NCI-H345 treated with DMSO at 0.1 percent for 48 hours (cell line): ENCODE results near the gene ENPP3.

ENCODE experiments used
- DNase-seq: peaks from one replicate; lab custom pipeline; 2025; ENCODE audit not compliant: unreplicated experiment; lab: John Stamatoyannopoulos, UW

The ENPP3 gene

DNA sequence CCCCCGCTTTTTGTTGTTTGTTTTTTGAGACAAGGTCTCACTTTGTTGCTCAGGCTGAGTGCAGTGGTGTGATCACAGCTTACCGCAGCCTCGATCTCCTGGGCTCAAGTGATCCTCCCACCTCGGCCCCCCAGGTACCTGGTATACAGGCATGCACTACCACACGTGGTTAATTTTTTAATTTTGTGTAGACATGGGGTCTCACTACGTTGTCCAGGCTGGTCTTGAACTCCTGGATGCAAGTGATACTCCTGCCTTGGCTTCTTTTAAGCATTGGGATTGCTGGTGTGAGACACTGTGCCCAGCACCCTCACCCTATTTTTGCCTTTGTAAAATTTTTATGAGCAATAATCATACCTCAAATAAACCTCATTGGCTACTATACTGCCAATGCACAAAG is 5.5 kb downstream of the ENPP3 start:
- DNase-seq, result no peak

DNA sequence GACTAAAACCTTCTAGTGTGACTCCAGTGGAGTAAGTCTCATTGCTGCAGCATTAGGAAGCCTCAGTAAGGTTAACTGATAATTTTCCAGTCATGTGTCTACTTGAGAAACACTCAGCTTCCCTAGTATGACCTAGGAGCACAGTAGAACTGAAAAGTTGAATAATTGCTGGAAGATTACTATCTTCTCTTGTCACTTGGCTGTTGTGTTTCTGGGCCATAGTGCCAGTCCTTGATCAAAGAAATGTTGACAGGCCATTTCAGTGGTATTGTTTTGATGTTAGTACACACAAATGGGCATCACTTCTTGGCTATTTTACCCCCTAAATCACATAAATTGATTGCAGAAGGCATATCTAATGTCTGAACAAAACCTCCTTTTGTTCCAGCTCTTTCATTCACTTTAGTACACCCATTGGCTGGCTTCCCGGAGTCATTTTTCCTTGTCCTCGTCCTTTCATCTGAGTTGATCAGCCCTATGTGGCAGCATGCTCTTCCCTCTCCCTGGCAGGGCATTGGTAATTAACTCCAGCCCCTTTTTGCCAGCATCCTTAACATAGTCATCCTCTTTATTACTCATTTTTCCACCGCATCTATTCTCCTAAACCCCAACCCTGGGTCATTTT is 6.0 kb downstream of the ENPP3 start:
- peak; percentile 41 for DNase-seq

DNA sequence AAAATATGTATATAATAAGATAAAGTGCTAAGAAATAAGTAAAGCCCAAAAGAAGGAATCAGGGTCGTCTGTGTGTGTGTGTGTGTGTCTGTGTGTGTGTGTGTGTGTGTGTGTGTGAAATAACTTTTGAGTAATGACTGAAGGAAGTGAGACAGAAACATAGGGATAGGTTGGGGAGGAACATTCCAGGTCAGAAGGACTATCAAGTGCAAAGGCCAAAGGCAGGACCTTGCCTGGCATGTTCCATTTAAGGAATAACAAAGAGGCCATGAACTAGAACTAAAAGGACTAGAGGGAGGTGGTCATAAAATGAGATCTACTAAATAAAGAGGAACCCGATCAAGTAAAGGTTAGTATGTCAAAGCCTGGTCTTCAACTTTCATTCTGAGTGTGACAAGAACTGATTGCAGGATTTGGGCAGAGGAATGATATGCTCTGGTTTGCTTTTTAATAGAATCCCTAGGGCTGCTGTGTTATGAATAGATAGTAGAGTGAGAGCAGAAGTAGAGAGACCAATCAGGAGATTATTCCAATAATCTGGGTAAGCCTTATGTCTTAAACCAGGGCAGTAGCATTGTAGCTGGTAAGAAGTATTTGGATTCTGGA is 6.9 kb downstream of the ENPP3 start:
- no peak for DNase-seq

DNA sequence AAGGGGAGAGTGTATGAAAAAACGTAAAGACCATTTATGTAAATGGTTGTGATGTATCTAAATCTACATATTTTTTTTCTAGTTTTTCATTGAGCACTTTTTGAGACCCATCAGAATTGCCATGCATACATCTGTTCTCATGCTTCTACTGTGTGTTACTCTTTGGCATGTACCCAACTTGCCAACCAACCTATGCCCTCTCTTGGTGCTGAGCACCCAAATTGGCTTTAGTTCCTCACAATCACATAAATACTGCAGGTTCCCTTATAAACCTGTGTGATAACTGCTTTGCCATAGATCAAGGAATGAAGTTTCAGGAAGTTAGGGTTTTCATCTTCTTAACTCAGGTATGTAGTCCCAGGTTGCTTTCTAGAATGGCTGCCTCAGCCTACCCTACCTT is 7.8 kb downstream of the ENPP3 start:
- DNase-seq, result no peak

DNA sequence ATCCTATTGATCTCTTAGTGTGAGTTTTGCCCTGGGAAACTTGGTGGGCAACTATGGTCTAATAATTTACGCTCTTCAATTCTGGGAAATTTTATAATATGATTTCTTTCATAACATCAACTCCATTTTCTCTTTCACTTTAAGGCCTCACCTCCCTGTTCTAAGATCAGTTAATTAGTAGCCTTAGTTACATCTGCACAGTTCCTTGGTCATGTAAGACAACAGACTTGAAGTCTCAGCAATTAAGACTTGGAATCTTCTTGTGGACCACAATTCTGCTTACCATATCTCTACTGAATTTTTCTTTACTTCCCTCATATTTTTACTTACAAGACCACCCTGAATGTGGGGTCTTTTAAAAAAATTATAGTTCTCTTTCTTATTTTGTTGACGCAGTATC is 8.7 kb downstream of the ENPP3 start:
- DNase-seq, result no peak

DNA sequence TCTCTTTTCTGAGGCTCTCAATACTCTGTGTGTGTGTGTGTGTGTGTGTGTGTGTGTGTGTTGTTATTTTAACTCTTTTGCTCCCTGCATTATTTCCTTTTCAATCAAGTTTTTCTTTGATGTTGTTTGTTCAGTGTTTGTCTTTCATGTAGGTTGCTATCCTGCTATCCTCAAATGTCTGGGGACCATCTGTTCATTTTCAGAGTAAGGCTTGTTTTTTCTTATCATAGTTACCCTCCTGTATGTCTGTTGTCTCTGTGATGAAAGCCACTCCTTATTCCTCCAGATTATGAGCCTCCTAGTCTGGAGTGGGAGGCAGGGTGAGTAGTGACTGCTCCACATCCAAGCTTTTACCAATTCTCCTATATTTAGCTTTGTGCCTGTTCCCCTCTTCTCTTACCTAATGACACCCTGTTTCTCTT is 9.2 kb downstream of the ENPP3 start:
- no peak for DNase-seq

DNA sequence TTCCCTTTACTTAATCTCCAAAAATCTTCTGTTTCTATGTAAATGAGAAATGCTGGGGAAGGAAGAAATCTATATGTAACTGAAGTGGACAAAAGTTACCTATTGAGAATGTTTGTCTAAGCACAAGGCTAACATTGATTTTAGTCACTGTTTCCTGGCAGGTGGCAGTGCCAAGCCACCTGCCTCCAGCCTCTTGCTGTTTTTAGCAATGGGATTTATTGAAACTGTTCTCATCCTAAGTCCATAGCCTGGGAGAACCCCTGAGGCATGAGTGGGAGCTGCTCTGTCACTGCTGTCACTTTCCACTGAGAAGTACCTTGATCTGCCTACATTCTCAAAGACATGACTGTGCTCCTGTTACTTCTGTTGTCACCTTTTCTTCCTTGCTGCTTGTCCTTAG is 14.7 kb downstream of the ENPP3 start:
- DNase-seq, result peak; percentile 89

DNA sequence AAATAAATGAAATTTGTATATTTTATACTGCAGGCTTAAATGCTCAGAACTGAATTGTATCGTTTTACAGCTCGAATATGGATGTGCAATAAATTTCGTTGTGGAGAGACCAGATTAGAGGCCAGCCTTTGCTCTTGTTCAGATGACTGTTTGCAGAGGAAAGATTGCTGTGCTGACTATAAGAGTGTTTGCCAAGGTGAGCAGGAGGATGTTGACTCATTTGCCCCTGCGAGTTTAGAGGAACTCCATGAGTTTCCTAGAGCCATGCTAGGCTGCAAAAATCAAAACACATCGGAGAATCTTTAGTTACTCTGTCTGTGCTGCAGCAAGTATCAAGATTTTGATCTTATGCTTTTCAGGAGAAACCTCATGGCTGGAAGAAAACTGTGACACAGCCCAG is 15.4 kb downstream of the ENPP3 start:
- DNase-seq, result no peak

DNA sequence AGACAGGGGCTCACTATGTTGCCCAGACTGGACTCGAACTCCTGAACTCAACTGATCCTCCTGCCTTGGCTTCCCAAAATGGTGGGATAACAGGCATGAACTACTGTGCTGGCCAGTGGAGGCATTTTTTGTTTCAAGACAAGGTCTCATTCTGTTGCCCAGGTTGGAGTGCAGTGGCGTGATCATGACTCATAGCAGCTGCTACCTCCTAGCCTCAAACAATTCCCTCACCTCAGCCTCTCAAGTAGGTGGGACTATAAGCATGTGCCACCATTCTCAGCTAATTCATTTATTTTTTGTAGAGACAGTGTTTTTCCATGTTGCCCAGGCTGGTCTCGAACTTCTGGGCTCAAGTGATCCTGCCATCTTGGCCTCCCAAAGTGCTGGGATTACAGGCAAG is 17.2 kb downstream of the ENPP3 start:
- DNase-seq, result no peak

DNA sequence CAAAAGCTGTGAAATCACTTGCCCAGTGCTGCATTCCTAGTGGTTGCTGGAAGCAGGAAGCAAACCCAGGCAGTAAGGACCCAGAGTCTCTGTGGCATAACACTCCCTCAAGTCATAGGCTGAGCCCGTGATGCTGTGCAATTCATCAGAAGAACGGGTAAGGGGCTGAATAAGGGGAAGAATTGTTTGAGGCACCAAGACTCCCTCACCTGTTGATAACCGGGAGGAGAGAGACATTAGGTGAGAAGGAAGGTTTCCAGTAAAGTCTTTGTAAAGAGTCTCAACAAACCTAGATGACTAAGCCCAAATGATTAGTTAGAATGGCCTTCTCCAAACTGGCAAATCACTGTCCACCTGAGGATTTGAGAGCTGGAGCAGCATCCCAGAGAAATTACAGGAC is 18.3 kb downstream of the ENPP3 start:
- DNase-seq, result no peak

DNA sequence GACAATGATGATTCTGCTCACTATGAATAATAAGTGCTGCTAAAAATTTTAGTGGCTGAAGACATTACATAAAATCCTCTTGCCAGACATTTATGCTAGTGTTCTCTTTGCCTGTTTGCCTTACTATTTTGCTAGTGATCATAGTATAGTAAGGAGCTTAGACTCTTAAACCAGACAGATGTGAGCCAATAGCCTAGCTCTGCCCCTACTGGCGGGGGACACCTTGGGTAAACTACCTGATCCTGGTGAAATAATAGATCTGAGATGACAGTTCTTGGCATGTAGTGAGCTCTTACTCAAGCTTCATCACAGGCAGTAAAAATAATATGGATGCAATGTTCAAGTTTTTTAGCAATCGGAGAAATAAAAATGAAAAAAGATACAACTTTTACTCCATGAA is 18.8 kb downstream of the ENPP3 start:
- DNase-seq, result no peak

DNA sequence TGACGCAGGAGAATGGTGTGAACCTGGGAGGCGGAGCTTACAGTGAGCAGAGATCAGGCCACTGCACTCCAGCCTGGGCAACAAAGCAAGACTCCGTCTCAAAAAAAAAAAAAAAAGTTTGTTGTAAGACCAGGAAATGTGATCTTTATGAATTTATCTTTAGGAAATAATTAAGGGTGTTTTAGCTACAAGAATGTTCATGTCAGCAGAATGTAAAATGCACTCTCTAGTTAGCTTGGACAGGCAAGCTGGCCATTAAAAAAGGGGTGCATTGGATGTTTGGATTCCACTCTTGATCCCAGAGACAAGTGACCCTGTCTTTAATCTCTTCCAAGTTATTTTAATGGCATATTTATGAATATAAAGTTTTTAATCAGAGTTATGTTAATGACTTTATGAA is 19.6 kb downstream of the ENPP3 start:
- no peak for DNase-seq

DNA sequence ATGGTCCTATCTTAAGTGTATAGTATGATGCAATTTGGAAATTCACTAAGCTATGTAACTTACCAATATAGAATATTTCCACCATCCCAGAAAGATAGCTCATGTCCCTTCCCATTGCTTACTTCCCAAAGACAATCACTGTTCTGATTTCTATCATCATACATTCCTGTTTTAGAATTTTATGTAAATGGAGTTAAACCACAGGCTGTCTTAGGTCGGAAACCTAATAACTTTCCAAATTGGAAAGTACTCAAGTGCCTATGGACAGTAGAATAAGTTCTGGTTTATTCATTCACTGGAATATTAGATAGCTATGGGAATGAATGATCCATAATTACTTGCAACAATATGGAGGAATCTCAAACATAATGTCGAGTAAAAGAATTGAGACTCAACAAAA is 20.1 kb downstream of the ENPP3 start:
- DNase-seq, result no peak

DNA sequence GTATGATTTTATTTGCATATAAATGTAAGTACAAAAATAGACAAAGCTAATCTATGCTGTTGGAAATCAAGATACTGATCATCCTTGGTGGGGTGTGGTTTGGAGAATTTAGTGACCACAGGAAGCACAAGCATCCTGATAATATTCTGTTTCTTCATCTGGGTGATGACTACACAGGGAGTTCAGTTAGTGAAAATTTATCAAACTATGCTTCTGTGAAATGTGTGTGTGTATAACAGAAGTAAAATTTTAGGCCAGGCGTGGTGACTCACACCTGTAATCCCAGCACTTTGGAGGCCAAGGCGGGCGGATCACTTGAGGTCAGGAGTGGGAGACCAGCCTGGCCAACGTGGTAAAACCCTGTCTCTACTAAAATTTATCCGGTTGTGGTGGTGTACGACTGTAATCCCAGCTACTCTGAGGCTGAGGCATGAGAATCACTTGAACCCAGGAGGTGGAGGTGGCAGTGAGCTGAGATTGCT is 20.6 kb downstream of the ENPP3 start:
- DNase-seq, result no peak

DNA sequence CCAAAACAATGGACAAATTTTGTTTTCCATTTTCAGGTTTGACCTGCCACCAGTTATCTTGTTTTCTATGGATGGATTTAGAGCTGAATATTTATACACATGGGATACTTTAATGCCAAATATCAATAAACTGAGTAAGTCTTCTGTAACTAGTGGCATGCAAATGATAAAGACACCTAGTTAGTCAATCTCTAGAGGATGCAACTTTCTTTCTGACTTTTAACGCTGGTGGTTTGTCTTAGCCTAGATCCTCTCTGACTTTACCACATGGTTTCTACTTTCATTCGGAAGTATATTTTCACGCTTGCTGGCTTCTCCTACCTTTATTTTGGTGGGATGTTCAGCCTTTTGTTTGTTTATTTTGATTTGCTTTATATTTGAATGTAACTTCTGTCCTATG is 21.2 kb downstream of the ENPP3 start:
- no peak for DNase-seq

DNA sequence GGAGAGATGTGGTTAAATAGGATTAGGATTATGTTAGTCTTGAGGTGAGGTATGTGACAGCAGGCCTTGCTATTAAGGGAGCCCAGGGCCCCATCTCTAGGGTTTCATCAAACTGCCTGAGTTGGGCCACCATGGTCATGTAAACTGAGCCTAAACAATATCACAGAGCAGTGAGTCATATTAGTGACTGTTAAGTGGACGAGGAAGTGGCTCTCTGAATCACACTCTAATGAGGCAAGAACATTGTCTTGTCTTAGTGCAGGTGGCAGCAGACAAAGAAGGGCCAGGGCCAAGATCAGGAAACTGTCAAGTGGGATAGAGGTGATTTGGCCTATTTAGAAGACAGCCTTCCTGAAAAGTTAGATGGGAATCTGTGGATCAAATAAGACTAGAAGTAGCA is 23.1 kb downstream of the ENPP3 start:
- DNase-seq, result no peak

DNA sequence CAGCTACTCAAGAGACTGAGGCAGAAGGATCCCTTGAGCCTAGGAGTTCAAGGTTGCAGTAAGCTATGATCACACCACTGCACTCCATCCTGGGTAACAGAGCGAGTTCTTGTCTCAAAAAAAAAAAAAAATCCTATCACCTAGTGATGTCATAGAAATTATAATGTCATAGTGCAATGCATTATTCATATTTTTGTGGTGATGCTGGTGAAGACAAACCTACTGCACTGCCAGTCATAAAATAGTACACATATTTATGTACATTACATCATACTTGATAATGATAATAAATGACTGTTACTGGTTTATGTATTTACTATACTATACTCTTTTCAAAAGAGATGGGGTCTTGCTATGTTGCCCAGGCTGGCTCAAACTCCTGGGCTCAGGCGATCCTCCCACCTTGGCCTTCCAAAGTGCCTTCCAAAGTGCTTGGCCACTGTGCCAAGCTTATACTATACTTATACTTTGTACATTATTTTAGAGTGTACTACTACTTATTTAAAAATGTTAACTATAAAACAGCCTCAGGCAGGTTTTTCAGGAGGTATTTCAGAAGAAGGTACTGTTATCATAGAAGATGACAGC is 26.6 kb downstream of the ENPP3 start:
- no peak for DNase-seq

DNA sequence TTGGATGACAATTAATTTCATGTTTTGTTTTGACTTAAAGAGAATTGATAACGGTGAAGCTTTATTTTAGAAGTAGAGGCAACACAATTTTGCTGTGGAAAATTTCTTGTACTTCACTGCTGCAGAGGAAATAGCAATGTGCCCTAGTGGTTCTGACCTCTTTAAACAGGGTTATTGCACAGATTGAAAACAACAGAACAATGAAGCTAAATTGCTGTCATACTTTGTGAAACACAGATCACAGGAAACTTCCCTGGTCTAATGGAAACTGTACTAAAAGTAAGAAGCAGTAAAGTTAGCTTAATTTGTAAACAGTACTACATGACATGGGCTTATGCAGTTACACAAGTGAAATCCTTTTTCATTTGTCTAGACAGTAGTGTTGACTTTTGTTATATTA is 32.8 kb downstream of the ENPP3 start:
- no peak for DNase-seq

DNA sequence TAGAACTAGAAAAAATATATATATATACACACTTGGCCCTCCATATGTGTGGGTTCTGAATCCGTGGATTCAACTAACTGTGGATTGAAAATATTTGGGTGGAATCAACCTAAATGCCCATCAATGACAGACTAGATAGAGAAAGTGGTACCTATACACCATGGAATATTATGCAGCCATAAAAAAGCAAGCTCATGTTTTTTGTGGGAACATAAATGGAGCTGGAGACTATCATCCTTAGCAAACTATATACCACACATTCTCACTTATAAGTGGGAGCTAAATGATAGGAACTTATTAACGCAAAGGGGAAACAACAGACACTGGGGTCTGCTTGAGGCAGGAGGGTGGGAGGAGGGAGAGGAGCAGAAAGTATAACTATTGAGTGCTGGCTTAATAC is 36.1 kb downstream of the ENPP3 start:
- DNase-seq, result no peak

DNA sequence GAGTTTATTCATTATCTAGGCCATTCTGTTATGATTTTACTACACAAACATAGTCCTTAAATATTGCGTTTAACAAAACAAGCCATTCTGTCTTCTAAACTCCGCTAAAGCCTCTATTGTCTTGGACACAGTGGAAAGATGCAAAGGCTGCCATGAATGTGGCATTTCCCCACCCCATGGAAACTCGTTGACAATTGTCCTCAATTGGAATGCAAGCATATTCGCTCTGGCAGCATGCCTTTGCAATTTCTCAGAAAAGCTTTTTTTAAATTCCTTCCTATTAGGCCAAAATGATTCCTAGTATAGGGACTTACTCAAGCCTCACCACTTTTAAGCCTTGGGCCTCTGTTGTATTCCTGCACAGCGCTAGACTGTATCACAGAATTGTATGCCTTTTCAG is 41.3 kb downstream of the ENPP3 start:
- DNase-seq, result no peak

DNA sequence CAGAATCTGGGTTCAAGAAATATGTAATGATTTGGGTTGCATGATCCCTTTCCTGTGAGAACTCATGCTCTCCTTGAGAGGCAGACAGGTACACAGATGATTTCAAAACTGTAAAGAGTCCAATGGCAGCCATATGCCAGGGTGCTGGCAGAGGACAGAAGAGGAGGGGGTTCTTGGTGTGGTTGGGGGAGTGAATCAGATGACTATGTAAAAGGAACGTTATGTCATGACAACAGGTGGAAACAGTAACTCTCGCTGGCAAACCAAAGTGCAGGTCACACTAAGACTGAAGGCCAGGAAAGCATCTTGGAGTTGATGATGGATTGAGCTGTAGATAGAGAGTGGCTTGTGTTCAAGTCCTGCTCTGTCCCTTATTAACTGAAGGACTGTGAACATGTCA is 43.8 kb downstream of the ENPP3 start:
- no peak for DNase-seq

DNA sequence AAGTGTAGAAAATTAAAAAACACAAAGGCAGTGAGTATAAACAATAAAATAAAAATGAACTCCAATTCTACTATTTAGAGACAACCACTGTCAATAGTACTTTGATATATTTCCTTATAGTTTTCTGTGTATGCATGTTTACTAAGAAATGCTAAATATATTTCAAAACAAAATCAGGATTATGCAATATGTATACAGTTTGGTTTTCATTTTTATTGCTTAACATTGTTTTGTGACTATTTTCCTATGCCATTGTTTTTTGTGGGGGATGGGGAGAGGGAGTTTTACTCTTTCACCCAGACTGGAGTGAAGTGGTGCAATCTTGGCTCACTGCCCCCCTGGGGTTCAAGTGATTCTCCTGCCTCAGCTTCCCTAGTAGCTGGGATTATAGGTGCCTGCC is 44.5 kb downstream of the ENPP3 start:
- no peak for DNase-seq

DNA sequence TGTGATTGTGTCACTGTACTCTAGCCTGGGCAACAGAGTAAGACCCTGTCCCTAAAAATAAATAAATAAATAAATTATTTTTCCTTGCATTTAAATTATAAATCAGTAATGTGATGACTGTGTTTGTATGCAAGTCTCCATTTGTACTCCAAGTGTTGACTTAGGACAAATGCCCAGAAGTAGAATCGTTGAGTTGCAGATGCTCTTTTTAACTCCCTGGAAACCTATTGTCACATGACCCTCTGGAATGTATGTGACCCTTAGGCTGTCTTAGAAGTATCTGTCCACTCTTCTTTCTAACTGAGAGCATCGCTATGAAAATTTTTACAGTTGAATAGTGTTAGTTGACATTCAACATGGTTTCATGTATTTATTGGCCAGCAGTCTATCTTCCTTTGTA is 45.3 kb downstream of the ENPP3 start:
- no peak for DNase-seq
